Measurements from ENCODE around the gene KCNC2. TPM values are rescaled to one million over a fixed set of nuclear protein-coding genes. Genes with fewer than 3 reads are reported as not detected.

Gene KCNC2
- total RNA-seq, 1 experiment from 2014 or later = not detected

DNA sequence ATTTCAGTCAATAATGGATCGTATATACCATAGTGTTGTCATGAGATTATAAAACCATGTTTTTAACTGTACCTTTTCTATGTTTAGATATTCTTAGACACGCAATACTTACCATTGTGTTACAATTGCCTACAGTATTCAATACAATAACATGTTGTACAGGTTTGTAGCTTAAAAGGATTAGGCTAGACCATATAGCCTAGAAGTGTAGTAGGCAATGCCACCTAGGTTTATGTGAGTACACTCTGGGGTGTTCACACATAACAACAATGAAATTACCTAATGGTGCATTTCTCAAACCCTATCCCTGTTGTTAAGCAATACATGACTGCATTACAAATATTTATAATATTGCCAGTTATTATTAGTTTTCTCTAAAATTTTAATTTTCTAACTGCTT, 144.2 kb downstream of the KCNC2 start:
- DNase-seq (ENCODE audit: extremely low read depth, low read depth) = no peak

DNA sequence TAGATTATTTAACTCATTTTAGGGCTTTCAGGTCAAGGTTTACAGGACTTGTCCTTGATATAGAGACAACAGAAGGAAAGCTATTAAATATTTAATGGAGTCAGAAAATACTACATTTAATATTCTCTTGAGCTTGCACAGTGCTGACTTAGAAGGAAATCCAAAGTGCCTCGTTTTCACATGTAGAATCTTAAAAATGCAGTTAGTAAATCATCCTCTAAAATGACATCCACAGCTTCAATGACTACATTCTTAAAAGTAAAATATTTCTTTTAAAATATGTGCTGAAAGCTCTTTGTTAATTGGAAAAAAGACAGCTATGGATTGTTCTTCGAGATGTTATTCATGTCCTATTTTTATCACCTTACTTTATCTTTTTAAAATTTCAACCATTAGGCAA, 146.9 kb downstream of the KCNC2 start:
- no peak for DNase-seq (ENCODE audit: extremely low read depth, low read depth)

DNA sequence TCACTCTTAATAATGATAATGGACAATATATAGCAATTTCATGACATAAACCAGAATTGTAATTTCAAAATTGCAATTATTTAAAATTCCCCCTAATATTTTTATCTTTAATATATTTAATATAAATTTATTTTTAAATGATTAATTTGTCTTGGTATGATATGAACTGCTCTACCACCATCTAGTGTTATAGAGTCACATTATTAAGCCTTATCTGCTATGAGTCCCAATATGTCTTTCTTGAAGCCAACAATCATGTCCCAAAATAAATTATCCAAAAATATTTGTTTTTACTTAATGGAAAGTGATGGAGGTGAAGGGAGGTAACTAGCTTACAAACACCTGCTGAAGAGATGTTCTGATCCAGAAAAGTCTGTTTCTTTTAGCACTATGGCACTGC, 151.4 kb downstream of the KCNC2 start:
- no peak for DNase-seq (ENCODE audit: extremely low read depth, low read depth)

DNA sequence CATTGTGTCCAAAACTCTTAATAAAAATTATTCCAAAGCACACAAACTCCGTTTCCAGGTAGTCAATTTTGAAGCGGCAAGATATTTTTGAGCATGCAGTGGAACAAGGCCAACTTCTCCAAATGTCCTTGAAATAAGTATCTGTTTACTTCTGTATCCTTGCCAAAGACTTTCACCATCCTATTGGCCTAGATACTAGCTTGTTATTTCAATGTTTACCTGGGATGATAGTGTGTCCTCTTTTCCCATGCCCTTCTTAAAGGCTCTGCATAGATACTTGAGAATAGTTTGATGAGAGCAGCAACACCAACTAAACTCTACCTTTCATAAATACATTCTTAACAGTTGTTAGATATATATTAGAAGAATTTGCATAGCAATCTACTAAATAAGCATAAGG, 160.9 kb downstream of the KCNC2 start:
- no peak for DNase-seq (ENCODE audit: extremely low read depth, low read depth)

DNA sequence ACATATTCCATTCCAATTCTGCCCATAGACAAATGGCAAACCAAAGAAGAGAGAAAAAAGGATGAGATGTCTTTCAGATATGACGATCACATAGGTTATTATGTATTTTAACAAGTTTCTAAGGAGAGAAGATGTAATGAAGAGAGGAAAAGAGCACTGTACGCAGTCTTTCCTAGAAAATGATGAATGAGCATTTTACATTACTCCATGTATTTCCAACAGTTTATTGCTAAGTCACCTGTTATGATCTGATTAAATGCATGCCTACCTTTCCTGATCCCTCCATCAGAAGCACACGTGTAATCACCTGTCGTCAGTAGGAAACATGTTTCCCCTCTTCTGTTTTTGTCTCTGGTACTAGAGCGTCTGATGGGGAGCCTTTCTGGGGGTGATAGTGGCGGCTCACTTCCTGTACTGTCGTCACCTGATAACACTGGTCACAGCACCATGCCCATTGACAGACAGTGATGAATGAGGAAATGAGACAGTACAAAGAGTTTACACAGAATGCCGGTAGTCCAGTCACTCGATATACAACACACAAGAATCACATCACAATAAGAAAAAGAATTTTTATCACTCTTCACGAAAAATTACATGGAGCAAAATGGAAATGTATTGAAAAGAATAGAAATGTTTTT, 161.6 kb downstream of the KCNC2 start:
- no peak for DNase-seq (ENCODE audit: extremely low read depth, low read depth)

DNA sequence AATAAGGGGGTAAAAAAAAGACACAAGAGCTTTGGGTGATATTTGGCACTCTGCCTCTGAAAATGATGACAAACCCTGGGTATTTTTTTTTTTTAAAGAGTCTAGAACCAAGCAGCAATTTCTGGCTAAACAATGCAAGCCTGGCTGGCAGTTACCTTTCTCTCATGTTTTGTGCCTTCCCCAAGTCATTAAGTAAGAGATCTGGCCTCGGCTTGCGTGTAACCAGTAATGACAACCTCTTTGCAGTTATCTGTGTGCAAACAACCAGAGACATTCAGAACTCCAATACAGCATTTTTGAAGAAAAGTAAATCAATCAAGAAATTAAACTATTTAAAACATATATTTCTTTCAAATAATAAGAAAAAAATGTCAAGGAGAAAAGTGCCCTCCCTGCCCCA, 167.5 kb downstream of the KCNC2 start:
- DNase-seq (ENCODE audit: extremely low read depth, low read depth) = no peak

DNA sequence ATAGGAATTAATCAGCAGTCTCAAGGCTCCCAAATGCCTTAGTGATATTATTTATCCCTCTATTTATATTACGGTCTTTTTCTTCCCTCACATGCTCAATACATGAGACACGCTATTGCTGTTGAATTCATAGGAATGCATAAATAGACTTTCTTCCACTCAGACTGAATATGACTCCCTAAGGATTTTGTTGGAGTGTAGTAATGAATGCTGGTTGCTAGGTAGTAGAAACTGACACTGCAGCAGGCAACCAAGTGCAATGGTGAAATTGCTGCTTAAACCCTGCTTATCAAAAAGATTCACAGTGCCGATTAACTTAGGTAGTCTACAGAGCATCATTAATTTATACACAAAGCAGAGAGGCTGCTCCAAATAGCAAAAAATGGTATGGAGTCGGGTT, 168.2 kb downstream of the KCNC2 start:
- DNase-seq (ENCODE audit: extremely low read depth, low read depth) = no peak

DNA sequence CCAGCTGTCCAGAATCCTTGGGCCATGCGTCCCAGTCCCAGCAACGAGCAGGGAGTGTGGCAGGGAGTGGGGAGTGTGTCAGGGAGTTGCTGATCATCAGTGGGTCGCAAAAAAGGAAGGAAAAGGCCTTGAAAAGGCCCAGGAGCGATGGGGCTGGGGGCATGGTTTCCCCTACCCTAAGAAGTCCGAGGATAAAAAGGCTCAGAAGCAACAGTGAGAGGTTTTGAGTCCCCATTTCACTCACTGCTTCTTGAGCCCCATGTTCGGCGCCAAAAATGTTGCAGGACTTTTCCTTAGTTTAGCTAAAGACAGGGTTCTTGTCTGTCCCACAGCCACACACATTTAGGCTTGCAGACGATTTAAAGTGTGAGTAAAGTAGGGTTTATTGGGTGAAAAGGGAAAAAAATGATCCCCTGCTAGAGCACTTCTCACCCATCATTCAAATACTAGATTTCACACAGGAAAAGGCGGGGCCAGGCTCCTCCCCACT, 189.5 kb downstream of the KCNC2 start:
- no peak for DNase-seq (ENCODE audit: extremely low read depth, low read depth)

DNA sequence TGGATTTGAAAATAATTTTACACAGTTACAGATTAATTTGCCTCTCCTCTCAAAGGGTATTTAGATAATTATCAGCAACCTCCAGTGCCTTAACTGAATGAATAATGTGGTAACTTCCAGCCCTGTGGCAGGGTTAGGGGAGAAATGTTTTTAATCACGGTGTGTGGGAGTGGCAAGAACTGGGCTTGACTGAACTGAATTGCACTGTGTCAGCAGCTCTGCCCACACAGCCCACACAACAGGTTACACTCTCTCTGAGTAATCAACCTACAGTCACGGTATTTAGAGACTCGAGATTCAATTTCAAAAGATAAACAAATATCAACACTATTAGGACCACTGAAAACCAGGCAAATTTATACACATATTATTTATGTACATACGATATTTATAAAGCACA, 198.5 kb downstream of the KCNC2 start:
- no peak for DNase-seq (ENCODE audit: extremely low read depth, low read depth)

DNA sequence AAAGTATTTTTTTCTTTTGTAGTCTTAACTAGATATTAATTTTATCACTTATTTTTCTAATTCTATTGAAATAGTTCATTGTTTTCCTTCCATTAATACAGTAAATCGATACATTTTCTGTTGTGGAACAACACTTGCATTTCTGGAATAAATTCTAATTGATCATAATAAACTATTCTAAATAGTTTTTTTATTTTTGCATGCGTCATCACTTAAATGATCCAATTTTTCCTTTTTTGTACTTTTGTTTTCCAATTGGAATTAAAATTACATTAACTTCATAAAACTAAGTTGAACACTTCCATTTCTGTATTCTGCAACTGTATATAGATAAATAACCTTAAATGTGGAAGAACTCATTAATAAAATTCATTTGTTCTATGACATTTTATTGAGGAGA, 202.5 kb downstream of the KCNC2 start:
- DNase-seq (ENCODE audit: extremely low read depth, low read depth) = no peak

DNA sequence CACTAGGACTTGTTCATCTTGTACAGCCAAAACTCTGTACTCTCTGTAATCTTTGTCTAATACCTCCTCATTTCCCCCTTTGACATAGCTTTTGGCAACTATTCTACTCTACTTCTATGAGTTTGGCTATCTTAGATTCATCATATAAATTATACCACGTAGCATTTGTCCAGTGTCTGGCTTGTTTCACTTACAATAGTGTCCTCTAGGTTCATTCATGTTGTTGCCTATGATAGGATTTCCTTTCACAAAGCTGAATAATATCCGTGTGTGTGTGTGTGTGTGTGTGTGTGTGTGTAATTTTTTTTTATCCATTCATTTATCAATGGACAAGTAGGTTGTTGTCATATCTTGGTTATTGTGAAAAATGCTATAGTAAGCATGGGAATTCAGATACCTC, 209.5 kb downstream of the KCNC2 start:
- no peak for DNase-seq (ENCODE audit: extremely low read depth, low read depth)

DNA sequence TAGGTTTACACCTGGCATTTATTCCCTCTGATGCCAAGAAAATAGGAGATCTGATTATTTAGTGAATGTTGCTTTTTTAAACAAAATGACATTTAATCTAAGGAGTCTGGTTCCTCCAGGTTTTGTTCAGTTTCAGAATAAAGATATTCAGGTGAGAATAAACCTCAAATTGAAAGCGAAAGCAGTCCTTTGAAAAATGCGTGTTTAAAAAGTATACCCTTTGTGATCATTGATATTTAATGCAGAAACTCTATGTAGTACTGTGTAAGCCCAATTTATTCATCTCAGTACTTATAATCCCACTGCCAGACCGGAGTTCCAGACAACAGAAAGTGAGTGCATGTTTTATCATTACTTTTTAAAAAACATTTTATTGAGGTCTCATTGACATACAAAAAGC, 210.2 kb downstream of the KCNC2 start:
- no peak for DNase-seq (ENCODE audit: extremely low read depth, low read depth)

Other genes starting within 250 kb of the KCNC2 start
- 12.4 and 15.7 TPM in 2 replicates for gene CAPS2, start 120.5 kb upstream of the KCNC2 start, total RNA-seq (2014; rRNA removed; shearing (Covaris generic))
- not detected in 2 replicates for gene GLIPR1L1, start 124.8 kb upstream of the KCNC2 start, total RNA-seq (2014; rRNA removed; shearing (Covaris generic))
- 0.17 and 0.42 TPM in 2 replicates for gene GLIPR1L2, start 181.2 kb upstream of the KCNC2 start, total RNA-seq (2014; rRNA removed; shearing (Covaris generic))